H1 (cell line): ENCODE data around the gene CPNE4. TPM values are rescaled to one million over a fixed set of nuclear protein-coding genes. Genes with fewer than 3 reads are reported as not detected.

ENCODE experiments used
- CTCF ChIA-PET: fragments of 300-600 bp; sonication (Branson Sonifier 250); formaldehyde crosslinking; loops from one replicate; lab custom pipeline; 2021; ENCODE audit not compliant: partially characterized antibody; lab: Charles Lee
- POLR2A ChIA-PET: fragments of 300-600 bp; sonication (Branson Sonifier 250); formaldehyde crosslinking; loops from one replicate; lab custom pipeline; 2021; ENCODE audit warnings: inconsistent platforms; ENCODE audit not compliant: partially characterized antibody; lab: Charles Lee
- DNase-seq, 2 experiments: peaks; one replicate each; pipeline versions ENCODE4 v3.0.0 to v3.0.0-alpha.2; 2010 to 2022; ENCODE audit warnings: low spot score in 2 of 2, low read depth in 1 of 2, mixed read lengths in 1 of 2
- FAIRE-seq: peaks from 2 replicates; lab custom pipeline; 2011; peaks lifted over from hg19 to GRCh38; lab: Jason Lieb, UNC
- H2AFZ ChIP-seq: 2 replicates; pipeline ENCODE4 v1.8.1; 2012; ENCODE audit warnings: low read length, inconsistent platforms
- H2AK5ac ChIP-seq: 2 replicates; pipeline ENCODE4 v1.6.1; 2013; ENCODE audit warnings: low read depth, low read length
- H2BK120ac ChIP-seq: replicated peaks from 2 replicates; pipeline ENCODE3; 2013; ENCODE audit warnings: low read depth, low read length, inconsistent platforms
- H2BK12ac ChIP-seq: 2 replicates; pipeline ENCODE4 v1.6.1; 2013; ENCODE audit warnings: low read depth, low read length
- H2BK15ac ChIP-seq: 2 replicates; pipeline ENCODE4 v1.6.1; 2013; ENCODE audit warnings: low read length
- H2BK20ac ChIP-seq: 2 replicates; pipeline ENCODE4 v1.6.1; 2013; ENCODE audit warnings: low read length
- H2BK5ac ChIP-seq: 2 replicates; pipeline ENCODE4 v1.6.1; 2013; ENCODE audit warnings: low read depth, low read length
- H3K14ac ChIP-seq: 2 replicates; pipeline ENCODE4 v1.6.1; 2013; ENCODE audit warnings: inconsistent platforms; ENCODE audit not compliant: insufficient read length
- H3K18ac ChIP-seq: 2 replicates; pipeline ENCODE4 v1.6.1; 2013; ENCODE audit warnings: low read length; ENCODE audit errors: extremely low read depth
- H3K23ac ChIP-seq: 2 replicates; pipeline ENCODE4 v1.6.1; 2013; ENCODE audit warnings: inconsistent platforms; ENCODE audit not compliant: insufficient read length
- H3K23me2 ChIP-seq: 2 replicates; pipeline ENCODE4 v1.6.1; 2013; ENCODE audit warnings: low read depth, low read length
- H3K27ac ChIP-seq: 2 replicates; pipeline ENCODE4 v1.6.1; 2011; ENCODE audit warnings: low read depth, low read length, inconsistent platforms
- H3K27me3 ChIP-seq, 4 experiments: replicated peaks in 1 of 4; 1 replicate in 1 of 4; 2 replicates in 3 of 4; pipeline versions ENCODE4 v1.6.1 to v1.8.1; 2011 to 2013; ENCODE audit warnings: low read length in 3 of 4, mild to moderate bottlenecking in 3 of 4, inconsistent platforms in 2 of 4, mixed read lengths in 2 of 4, moderate library complexity in 1 of 4; ENCODE audit not compliant: control insufficient read depth in 3 of 4, insufficient read depth in 3 of 4; ENCODE audit errors: extremely low read depth in 1 of 4
- H3K36me3 ChIP-seq, 4 experiments: 2 replicates each; pipeline versions ENCODE4 v1.6.1 to v1.8.1; 2011 to 2013; ENCODE audit warnings: mild to moderate bottlenecking in 4 of 4, low read length in 3 of 4, moderate library complexity in 2 of 4, control low read depth in 1 of 4, inconsistent platforms in 1 of 4; ENCODE audit not compliant: insufficient read depth in 4 of 4, control insufficient read depth in 2 of 4
- H3K4ac ChIP-seq: replicated peaks from 2 replicates; pipeline ENCODE3; 2013; ENCODE audit warnings: low read length, low read depth, mixed read lengths, inconsistent platforms; ENCODE audit not compliant: insufficient read length
- H3K4me1 ChIP-seq, 4 experiments: replicated peaks in 1 of 4; 1 replicate in 1 of 4; 2 replicates in 3 of 4; pipeline versions ENCODE4 v1.6.1 to v1.8.1; 2011 to 2013; ENCODE audit warnings: low read length in 3 of 4, inconsistent platforms in 2 of 4, mixed read lengths in 1 of 4; ENCODE audit not compliant: insufficient read depth in 4 of 4, control insufficient read depth in 3 of 4
- H3K4me2 ChIP-seq, 2 experiments: 2 replicates each; pipeline versions ENCODE4 v1.6.1 to v1.8.1; 2011 to 2013; ENCODE audit warnings: low read depth in 2 of 2, low read length in 2 of 2, control low read depth in 1 of 2, inconsistent platforms in 1 of 2, mild to moderate bottlenecking in 1 of 2; ENCODE audit not compliant: insufficient read depth in 1 of 2
- H3K4me3 ChIP-seq, 4 experiments: fragments of 200-600, 300-600 bp in 1 of 4; sonication (generic), shearing (Covaris generic), sonication (Bioruptor Twin) in 1 of 4; 2 replicates each; pipeline versions ENCODE4 v1.5.1 to v1.8.1; 2011 to 2016; ENCODE audit warnings: low read length in 4 of 4, low read depth in 3 of 4, control low read depth in 2 of 4, inconsistent platforms in 2 of 4, mild to moderate bottlenecking in 2 of 4, mixed read lengths in 1 of 4, moderate library complexity in 1 of 4; ENCODE audit not compliant: insufficient read depth in 2 of 4; ENCODE audit errors: extremely low read depth in 1 of 4
- H3K56ac ChIP-seq: replicated peaks from 2 replicates; pipeline ENCODE3; 2013; ENCODE audit warnings: low read depth, mild to moderate bottlenecking, mixed read lengths, low read length, inconsistent platforms; ENCODE audit not compliant: insufficient read length
- H3K79me1 ChIP-seq: 2 replicates; pipeline ENCODE4 v1.6.1; 2013; ENCODE audit warnings: low read depth, low read length, control low read depth
- H3K79me2 ChIP-seq, 2 experiments: 2 replicates each; pipeline versions ENCODE4 v1.6.1 to v1.8.1; 2012 to 2013; ENCODE audit warnings: low read length in 2 of 2, mild to moderate bottlenecking in 2 of 2, inconsistent platforms in 1 of 2; ENCODE audit not compliant: insufficient read depth in 2 of 2, control insufficient read depth in 1 of 2
- H3K9ac ChIP-seq, 4 experiments: replicated peaks in 1 of 4; 1 replicate in 1 of 4; 2 replicates in 3 of 4; pipeline versions ENCODE4 v1.6.1 to v1.8.1; 2011 to 2013; ENCODE audit warnings: low read depth in 3 of 4, low read length in 3 of 4, control low read depth in 2 of 4, mild to moderate bottlenecking in 2 of 4, moderate library complexity in 2 of 4, inconsistent platforms in 1 of 4; ENCODE audit errors: extremely low read depth in 1 of 4
- H3K9me3 ChIP-seq, 2 experiments: 2 replicates each; pipeline versions ENCODE4 v1.6.1 to v1.8.1; 2012 to 2013; ENCODE audit warnings: mild to moderate bottlenecking in 2 of 2, moderate library complexity in 2 of 2, control low read depth in 1 of 2, inconsistent platforms in 1 of 2, low read depth in 1 of 2, low read length in 1 of 2, mixed read lengths in 1 of 2; ENCODE audit not compliant: insufficient read depth in 2 of 2
- H4K20me1 ChIP-seq, 2 experiments: replicated peaks in 1 of 2; 2 replicates each; pipeline versions ENCODE3 to v1.8.1; 2011 to 2013; ENCODE audit warnings: inconsistent platforms in 2 of 2, low read length in 2 of 2, mild to moderate bottlenecking in 1 of 2; ENCODE audit not compliant: insufficient read depth in 2 of 2, control insufficient read depth in 1 of 2
- H4K5ac ChIP-seq: 2 replicates; pipeline ENCODE4 v1.6.1; 2013; ENCODE audit warnings: low read length, low read depth, mixed read lengths, inconsistent platforms; ENCODE audit not compliant: insufficient read length
- H4K8ac ChIP-seq: 2 replicates; pipeline ENCODE4 v1.8.0; 2013; ENCODE audit warnings: mild to moderate bottlenecking, moderate library complexity, low read length, inconsistent platforms; ENCODE audit not compliant: insufficient read depth; ENCODE audit errors: extremely low read depth
- H4K91ac ChIP-seq: replicated peaks from 2 replicates; pipeline ENCODE3; 2013; ENCODE audit warnings: low read length, mixed read lengths, inconsistent platforms; ENCODE audit not compliant: insufficient read length
- BACH1 ChIP-seq: IDR thresholded peaks from 2 replicates; pipeline ENCODE4 v1.6.1; 2012; ENCODE audit warnings: low read length, improper control_type of control experiment
- CBX5 ChIP-seq: fragments of 300-800, 300-1000 bp; sonication (generic); IDR thresholded peaks from 2 replicates; pipeline ENCODE4 v1.7.1; 2016; ENCODE audit warnings: antibody characterized with exemption, low read length, low read depth
- CHD2 ChIP-seq: IDR thresholded peaks from 2 replicates; pipeline ENCODE4 v1.6.1; 2012; ENCODE audit warnings: low read length, improper control_type of control experiment
- EGR1 ChIP-seq: IDR thresholded peaks from 2 replicates; pipeline ENCODE4 v1.6.1; 2011; ENCODE audit warnings: low read depth, low read length, borderline replicate concordance
- JUN ChIP-seq: IDR thresholded peaks from 2 replicates; pipeline ENCODE4 v1.6.1; 2011; ENCODE audit warnings: low read depth, mild to moderate bottlenecking, improper control_type of control experiment, low read length
- KDM4A ChIP-seq: IDR thresholded peaks from one replicate; pipeline ENCODE4 v1.7.1; 2012; ENCODE audit warnings: low read depth, mild to moderate bottlenecking, moderate library complexity, low read length, inconsistent platforms; ENCODE audit not compliant: severe bottlenecking
- POU5F1 ChIP-seq: IDR thresholded peaks from 2 replicates; pipeline ENCODE4 v1.6.1; 2011; ENCODE audit warnings: low read depth, mild to moderate bottlenecking, low read length, moderate library complexity
- RFX5 ChIP-seq: IDR thresholded peaks from 2 replicates; pipeline ENCODE4 v1.6.1; 2011; ENCODE audit warnings: low read depth, low read length, improper control_type of control experiment, borderline replicate concordance
- RNF2 ChIP-seq: fragments of 200-900, 300-1000 bp; sonication (generic); IDR thresholded peaks from 2 replicates; pipeline ENCODE4 v1.7.1; 2016; ENCODE audit warnings: borderline replicate concordance, low read depth, mild to moderate bottlenecking, antibody characterized with exemption, low read length; ENCODE audit not compliant: poor library complexity, severe bottlenecking; ENCODE audit errors: missing control alignments
- SIN3A ChIP-seq, 2 experiments: IDR thresholded peaks in 1 of 2; conservative IDR thresholded peaks in 1 of 2; 2 replicates each; pipeline ENCODE4 v1.6.1; 2011 to 2012; ENCODE audit warnings: low read length in 2 of 2, improper control_type of control experiment in 1 of 2, low read depth in 1 of 2, mild to moderate bottlenecking in 1 of 2
- SIRT6 ChIP-seq: IDR thresholded peaks from one replicate; pipeline ENCODE4 v1.7.1; 2012; ENCODE audit warnings: low read length, inconsistent platforms
- TAF7 ChIP-seq: optimal IDR thresholded peaks from 2 replicates; pipeline ENCODE3; 2011; ENCODE audit warnings: low read depth, mild to moderate bottlenecking, inconsistent platforms, low read length, moderate library complexity, borderline replicate concordance
- TCF12 ChIP-seq: IDR thresholded peaks from 2 replicates; pipeline ENCODE4 v1.6.1; 2011; ENCODE audit warnings: low read depth, mild to moderate bottlenecking, low read length
- YY1 ChIP-seq: IDR thresholded peaks from 2 replicates; pipeline ENCODE4 v1.6.1; 2011; ENCODE audit warnings: low read depth, mild to moderate bottlenecking, low read length
- WGBS, 2 experiments: shearing (Covaris generic) in 1 of 2; methylation state at CpG; one replicate each; pipeline versions ENCODE4 v1.1.6 to v1.1.7; 2013 to 2015; ENCODE audit warnings: low lambda C conversion rate in 2 of 2, mixed read lengths in 2 of 2, inconsistent platforms in 1 of 2, low coverage in 1 of 2, missing lambda C conversion rate in 1 of 2; ENCODE audit not compliant: insufficient replicate concordance in 2 of 2, insufficient coverage in 1 of 2, insufficient read length in 1 of 2; ENCODE audit errors: extremely low coverage in 1 of 2, missing lambda C conversion rate in 1 of 2; 5-methylcytosine and 5-hydroxymethylcytosine counted together
- polyA plus RNA-seq, 7 experiments: library from polyadenylated mRNA; depleted of rRNA in 3 of 7; stranded (reverse) in 5 of 7; unstranded in 2 of 7; fragments of >200 nt in 5 of 7; fragments of 200-250 nt in 2 of 7; gene quantifications; 1 replicate in 5 of 7; 2 replicates in 1 of 7; 4 replicates in 1 of 7; pipeline versions ENCODE4 v1.2.1 to v1.2.3, GENCODE V29; 2011 to 2013; ENCODE audit warnings: missing spikeins in 2 of 7, mixed read lengths in 2 of 7
- total RNA-seq: library from RNA; stranded (reverse); fragmentation: NEBNext Ultra II Directional; extraction: Animal tissue kit (Norgen Biotek cat#: 25700); gene quantifications from 2 replicates; pipeline ENCODE4 v1.2.1, GENCODE V29; 2021

CPNE4 gene
- total and polyA plus RNA-seq, 2 of the 8 experiments (the other 6 are each of a cell fraction or from before 2014, with no cell fraction given): 0.82 to 3.8 TPM

GRCh38 chr3:131811481-131811880 is 223.3 kb downstream of the CPNE4 start:
- no peak overlapping the region for H3K4me2 ChIP-seq
- H2AFZ ChIP-seq: no peak overlapping the region
- H3K4me1 ChIP-seq: peaks cover 0 to 3% (median 0%) of the 10 kb centered on the region in 4 experiments; a peak in 2 of 7 replicates
- no peaks in the 10 kb centered on the region for H4K20me1 ChIP-seq
- H3K23ac ChIP-seq: no peak overlapping the region
- H3K27ac ChIP-seq: no peak overlapping the region
- H2BK15ac ChIP-seq: no peak overlapping the region
- no peaks in the 10 kb centered on the region for H3K9me3 ChIP-seq
- no peak overlapping the region for H3K9ac ChIP-seq
- TF ChIP-seq RNF2 (no peak), KDM4A (no peak), CBX5 (no peak), SIRT6 (no peak), TCF12 (no peak), YY1 (no peak), POU5F1 (no peak), RFX5 (no peak), TAF7 (no peak), CHD2 (no peak), EGR1 (no peak), JUN (no peak), SIN3A (conservative IDR thresholded peaks at IDR 0.05 in 1 of 2, IDR thresholded peaks at IDR 0.05 in 1 of 2; ENCODE audit: low read depth in 1 of 2, low read length in 2 of 2) (no peak), BACH1 (no peak)
- H2BK12ac ChIP-seq: no peak overlapping the region
- H3K14ac ChIP-seq: no peak overlapping the region
- no peak overlapping the region for H2BK20ac ChIP-seq
- H3K23me2 ChIP-seq: no peaks in the 10 kb centered on the region
- H2BK5ac ChIP-seq: no peak overlapping the region
- H3K56ac ChIP-seq: no peak overlapping the region
- H3K18ac ChIP-seq: no peak overlapping the region
- no peak for FAIRE-seq
- H3K79me2 ChIP-seq: no peaks in the 10 kb centered on the region
- H2AK5ac ChIP-seq: no peak overlapping the region
- no peaks in the 10 kb centered on the region for H3K79me1 ChIP-seq
- no peak overlapping the region for H4K91ac ChIP-seq
- H3K4ac ChIP-seq: no peak overlapping the region
- H3K4me3 ChIP-seq: no peak overlapping the region
- WGBS, 2 experiments: 92% methylated on average over 2 of the region's 2 CpGs; no CpG with 5 or more reads in 1 of the 2 experiments
- H4K5ac ChIP-seq: no peak overlapping the region
- DNase-seq: no peak
- no peak overlapping the region for H2BK120ac ChIP-seq
- no peaks in the 10 kb centered on the region for H3K27me3 ChIP-seq
- ChIA-PET CTCF (interaction anchor here (5.0 kb wide), 1 partner anchor 15 kb away, joined by 43 read pairs; no protein-coding TSS in a partner anchor), POLR2A (no interaction called here)
- H4K8ac ChIP-seq: no peak overlapping the region
- H3K36me3 ChIP-seq: no peaks in the 10 kb centered on the region
